Sigmoid colon (tissue), 4 donors: ENCODE results near the gene PHB1.
"Not testable (repeated sequence)": the region's sequence is repeated elsewhere in the genome, so short reads cannot be mapped to it uniquely, and the experiment has no call there.

ENCODE experiments used
- CTCF ChIP-seq, 4 experiments: fragments of 450-650 bp in 3 of 4; fragments of 200-600 bp in 1 of 4; IDR thresholded peaks; one replicate each; pipeline ENCODE4 v1.5.1; 2016 to 2019; ENCODE audit warnings: antibody characterized with exemption in 4 of 4, mild to moderate bottlenecking in 3 of 4, moderate library complexity in 2 of 4
- EP300 ChIP-seq, 4 donors: sonication (generic); formaldehyde crosslinking; IDR thresholded peaks; one replicate each; pipeline ENCODE4 v1.6.1; 2017; ENCODE audit warnings: antibody characterized with exemption in 4 of 4
- POLR2AphosphoS5 ChIP-seq, 4 donors: sonication (generic); formaldehyde crosslinking; IDR thresholded peaks; one replicate each; pipeline ENCODE4 v1.6.1; 2017; ENCODE audit warnings: antibody characterized with exemption in 4 of 4

GRCh38 chr17:49389514-49390347 lies 25.0 kb downstream of the PHB1 start:
- not testable (repeated sequence) for TF ChIP-seq POLR2AphosphoS5, CTCF, EP300 (IDR thresholded peaks at IDR 0.05)
